ENCODE results near the gene KLC1.
"Not testable (repeated sequence)": the region's sequence is repeated elsewhere in the genome, so short reads cannot be mapped to it uniquely, and the experiment has no call there.

KLC1 gene

GRCh38 chr14:103663506-103663905, 34.5 kb downstream of the KLC1 start:
- no peak for DNase-seq

DNA sequence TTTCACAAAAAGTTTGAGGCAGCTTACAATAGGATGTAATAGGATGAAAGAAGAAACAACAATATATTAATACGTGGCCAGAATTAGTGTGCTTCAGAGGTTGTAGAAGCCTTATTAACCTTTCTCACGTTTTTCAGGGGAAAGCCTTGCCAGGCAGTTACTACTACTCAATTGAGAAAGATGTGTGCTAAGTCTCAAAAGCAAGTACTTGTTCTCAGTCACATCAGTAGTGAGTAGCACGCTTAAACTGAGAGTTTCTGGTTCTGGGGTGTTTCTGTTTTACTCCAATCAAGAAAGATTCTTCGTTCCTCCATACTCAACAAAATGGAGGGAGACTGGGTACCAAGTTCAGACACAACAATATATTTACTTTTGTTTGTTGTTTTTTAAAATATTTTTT, 38.7 kb downstream of the KLC1 start:
- DNase-seq: peak; percentile 30

GRCh38 chr14:103668117-103668516, 39.1 kb downstream of the KLC1 start:
- DNase-seq: no peak

DNA sequence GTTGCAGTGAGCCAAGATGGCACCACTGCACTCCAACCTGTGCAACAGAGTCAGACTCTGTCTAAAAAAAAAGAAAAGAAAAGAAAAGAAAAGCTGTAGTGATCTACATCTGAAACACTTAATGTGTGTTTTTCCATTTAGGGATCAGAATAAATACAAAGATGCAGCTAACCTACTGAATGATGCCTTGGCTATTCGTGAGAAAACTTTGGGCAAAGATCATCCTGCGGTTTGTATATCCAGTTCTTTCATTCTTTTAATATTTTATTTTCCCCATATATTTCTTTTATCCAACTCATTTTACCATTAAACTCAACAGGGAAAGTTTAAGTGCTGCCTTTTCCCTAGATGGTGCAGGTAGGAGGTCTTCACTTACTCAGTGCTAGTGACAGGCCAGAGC, 40.4 kb downstream of the KLC1 start:
- no peak for DNase-seq

- DNase-seq: no peak
These were observed 42.9 kb downstream of the KLC1 start for GRCh38 chr14:103671911-103672310.

GRCh38 chr14:103675957-103676356, 46.9 kb downstream of the KLC1 start:
- DNase-seq: no peak

GRCh38 chr14:103676881-103677675, 48.1 kb downstream of the KLC1 start:
- DNase-seq: no peak

DNA sequence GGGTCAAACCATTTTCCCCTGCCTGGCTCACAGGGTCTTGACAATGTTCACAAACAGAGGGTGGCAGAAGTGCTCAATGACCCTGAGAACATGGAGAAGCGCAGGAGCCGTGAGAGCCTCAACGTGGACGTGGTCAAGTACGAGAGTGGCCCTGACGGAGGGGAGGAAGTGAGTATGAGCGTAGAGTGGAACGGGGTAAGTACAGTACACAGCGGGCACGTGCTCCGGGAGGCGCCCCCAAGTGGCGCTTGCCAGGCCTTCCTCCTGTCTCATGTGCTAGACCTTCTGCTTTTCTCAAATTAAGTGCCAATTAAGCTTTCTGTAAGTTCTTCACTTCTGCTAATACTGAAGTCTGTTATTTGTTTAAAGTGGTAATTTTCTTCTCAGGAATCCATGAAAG, 50.3 kb downstream of the KLC1 start:
- peak; percentile 47 for DNase-seq

DNA sequence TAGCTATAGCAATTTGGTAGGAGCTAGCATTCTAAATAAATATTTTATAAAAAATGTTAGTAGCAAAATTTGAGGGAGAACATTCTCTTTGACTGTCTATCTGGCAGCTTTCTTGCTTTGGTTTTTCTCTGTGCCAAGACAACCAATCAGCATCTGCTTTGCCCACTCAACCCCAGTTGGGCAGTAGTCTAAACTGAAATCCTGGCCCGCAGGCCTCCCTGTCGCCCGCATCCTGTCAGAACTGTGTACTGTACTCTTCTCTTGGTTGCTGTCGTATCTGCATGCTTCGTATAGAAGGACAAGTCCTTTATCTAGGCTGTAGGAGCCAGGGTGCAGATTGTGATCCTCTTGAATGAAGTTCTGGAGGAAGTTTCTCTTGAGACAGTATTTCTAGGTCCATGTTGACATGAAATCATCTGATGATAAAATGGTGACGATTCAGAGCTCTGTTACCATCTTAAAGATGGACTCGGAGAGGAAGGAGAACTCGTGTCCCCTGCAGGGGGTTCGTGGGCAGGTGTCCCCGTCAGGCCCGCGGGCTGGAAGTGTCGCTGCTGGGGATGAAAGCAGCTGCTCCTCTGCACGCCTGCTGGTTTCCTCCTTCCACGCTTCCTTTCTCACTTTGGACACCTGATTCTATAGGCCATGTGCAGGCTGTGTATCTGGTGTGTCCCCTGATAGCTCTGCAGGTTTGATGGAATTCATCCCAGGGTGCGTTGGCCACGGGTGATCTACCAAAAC, 51.6 kb downstream of the KLC1 start:
- no peak for DNase-seq

DNA sequence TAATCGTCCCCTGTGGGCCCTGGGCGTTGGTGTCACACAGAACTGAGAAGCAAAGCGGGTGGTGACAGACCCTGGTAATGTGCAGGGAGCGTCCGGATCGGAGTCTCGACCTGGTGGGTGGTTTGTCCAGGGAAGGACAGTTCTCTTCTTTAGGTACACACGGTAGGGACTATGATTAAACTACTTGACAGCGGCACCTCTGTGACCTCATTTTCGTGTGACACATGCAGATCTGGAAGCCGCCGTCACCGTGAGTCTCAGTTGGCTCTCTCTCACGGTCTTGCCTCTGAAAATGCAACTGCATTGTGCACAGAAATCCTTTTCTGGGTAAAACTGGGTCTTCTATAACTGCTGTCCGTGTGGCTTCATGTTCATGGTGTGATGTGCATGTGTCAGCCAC, 54.1 kb downstream of the KLC1 start:
- DNase-seq: no peak

DNA sequence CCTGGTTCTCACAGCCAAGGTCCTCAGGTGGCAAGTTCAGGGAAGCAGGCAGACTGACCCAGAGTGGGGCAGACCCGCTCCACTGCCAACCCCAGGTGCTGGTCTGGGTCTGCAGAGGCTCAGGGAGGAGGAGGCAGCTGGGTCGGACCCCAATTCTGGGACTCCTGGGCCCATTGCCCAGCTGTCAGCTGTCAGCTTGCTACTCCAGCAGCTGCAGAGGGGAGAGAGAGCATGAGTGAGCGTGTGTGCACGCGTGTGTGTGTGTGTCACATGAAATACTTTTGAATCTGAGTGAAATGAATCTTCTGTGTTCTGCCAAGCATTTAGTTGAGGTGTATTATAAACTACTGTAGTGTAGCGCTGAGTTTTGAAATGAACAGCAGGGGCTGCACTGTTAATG, 55.5 kb downstream of the KLC1 start:
- no peak for DNase-seq

GRCh38 chr14:103684871-103685270, 55.9 kb downstream of the KLC1 start:
- DNase-seq: no peak

DNA sequence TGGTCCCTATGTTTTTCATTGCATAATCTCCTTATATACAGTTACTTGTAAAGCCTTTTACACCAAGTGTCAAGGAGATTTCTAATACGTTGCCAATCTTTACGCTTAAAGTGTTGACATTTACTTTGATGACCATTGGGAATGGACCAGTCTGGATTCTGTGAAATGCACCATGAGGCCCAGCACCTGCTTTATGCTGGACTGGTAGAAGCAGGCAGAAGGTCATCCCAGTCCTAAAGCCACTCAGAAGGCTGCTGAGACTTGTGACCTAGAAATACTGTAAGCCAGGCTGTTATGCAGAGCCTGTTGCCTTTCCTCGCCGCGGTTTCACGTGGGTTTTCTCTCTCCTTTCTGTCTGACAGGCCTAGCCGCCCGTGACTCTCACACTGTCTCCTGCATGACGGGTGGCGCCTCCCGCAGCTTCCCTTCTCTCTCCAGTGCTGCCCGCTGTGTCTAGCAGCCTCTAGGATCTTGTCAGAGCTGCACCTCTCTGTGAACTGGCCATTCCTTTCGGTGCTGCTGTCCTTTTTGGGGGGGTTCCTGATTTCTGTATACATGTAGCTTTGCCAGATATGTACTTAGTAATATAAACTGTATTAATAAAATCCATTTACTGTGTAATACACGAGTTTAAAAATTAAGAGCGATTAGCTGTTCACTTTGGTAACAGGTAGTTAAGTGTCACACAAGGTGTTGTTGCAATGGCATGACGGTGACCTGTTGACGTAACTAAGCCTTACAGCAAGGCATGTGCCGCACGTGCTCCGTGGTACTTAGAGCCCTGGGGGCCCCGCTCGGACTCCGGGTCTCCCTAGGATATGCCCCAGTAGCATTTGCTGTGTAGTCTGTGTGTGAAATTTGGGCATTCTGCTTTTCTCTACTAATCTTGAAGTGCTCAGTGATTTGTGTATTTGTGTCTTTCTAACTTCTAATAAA, 56.5 kb downstream of the KLC1 start:
- no peak for DNase-seq

DNA sequence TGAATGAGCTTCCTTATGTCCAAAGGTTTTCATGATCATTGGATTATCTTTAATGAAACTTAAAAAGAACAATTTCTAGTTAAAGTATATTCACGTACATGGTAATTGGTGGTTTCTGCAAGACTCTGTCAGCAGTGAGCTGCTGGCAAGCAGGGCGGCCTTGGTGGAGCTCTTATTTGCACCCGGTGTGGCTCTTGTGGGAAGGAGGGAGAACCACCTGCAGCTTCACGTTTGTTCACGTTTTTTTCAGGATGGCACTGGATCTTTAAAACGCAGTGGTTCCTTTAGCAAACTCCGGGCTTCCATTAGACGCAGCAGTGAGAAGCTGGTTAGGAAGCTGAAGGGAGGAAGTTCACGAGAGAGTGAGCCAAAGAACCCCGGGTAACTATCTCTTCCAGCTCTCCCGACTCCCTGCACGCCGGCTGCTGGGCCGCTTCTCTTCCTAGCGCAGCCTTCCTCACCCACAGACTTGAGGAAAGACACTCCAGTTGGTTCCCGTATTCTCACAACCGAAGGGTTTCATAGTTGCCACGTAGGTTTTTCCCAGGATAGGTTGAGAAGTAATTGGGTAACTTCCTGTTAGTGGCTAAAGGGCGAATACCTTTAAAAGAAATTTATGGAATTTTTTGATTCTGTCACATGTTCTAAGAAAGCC, 57.9 kb downstream of the KLC1 start:
- DNase-seq: no peak

DNA sequence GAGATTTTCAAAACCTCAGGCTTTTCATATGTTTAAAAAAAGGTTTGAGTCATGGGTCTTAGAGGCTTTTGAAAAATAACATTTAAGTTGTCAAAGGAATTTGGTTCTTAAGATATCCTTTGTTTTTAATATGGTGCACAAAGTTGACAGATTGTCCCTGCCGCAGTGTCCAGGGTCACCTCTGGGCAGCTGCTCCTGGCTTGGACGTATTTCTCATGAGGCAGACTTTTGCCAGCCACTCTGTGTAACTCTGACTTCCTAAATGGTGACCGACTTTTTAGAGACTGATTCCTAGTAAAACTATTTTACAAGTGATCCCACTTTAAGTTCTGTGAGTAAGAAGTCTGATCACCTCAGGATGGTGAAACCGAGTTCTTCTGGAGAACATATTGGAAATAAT, 58.7 kb downstream of the KLC1 start:
- DNase-seq: no peak

- DNase-seq: no peak
These were observed 59.4 kb downstream of the KLC1 start for GRCh38 chr14:103688441-103688840.

- DNase-seq: no peak
These were observed 60.2 kb downstream of the KLC1 start for GRCh38 chr14:103688906-103689902.

DNA sequence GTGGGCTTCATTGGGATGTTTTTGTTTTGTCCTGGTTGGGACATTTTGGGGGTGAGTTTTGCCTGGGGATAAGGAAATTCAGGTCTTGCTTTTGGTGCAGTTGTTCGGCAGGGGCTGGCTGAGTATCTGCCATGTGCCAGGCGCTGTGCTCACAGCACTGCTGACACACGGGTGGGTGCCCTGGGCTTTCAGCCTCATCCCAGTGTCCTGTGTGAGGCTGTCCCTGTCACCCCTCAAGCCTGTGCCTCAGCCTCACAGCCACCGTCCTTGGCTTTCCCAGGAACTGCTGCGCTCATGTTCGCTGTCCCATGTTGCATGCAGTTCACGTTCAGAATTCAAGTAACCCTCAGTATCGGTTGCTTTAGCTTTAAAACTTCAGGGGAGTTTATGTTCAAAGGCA, 61.3 kb downstream of the KLC1 start:
- no peak for DNase-seq

DNA sequence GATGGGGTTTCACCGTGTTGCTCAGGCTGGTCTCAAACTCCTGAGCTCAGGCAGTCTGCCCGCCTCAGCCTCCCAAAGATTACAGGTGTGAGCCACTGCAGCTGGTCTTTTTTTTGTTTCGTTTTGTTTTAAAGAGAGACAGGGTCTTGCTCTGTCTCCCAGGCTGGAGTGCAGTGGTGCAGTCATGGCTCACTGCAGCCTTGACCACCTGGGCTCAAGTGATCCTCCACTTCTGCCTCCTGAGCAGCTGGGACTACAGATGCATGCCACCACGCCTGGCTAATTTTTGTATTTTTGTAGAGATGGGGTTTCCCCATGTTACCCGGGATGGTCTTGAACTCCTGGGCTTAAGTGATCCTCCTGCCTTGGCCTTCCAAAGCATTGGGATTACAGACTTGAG, 62.6 kb downstream of the KLC1 start:
- not testable (repeated sequence) for DNase-seq

DNA sequence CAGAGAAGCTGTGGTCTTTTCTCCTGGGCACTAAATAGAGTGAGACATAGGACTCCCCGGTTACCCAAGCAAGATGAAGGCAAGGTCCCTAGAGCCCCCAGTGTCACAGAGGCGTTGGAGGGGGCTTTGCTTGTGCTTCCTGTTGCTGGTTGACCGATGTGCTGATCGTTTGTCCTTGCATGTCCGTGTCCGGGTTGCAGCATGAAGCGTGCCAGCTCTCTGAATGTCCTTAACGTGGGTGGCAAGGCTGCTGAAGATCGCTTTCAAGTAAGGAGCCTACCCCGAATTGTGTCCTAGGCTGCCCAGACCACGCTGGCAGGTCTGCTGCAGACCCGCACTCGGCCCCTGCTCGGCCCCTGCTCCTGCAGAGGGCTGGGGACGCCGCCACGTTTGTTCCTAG, 63.1 kb downstream of the KLC1 start:
- no peak for DNase-seq

DNA sequence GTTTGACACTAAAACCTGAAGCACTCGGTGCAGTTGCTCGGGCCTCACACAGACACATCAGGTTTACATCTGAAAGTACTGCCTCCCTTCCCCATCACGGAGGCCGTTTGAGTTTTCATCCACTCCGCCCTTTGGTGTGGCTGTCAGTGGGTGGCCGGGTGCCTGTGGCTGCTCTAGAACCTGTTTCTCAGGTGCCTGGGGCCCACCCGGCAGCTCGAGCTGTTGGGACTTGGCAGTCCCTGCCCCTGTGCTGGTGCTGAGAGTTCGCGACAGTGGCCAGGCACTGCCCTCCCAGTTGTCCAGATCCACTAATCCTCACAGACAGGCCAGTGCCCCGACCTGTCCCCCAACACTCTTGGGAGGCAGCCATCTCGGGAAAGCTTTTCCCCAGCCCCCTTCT, 63.9 kb downstream of the KLC1 start:
- DNase-seq: no peak

DNA sequence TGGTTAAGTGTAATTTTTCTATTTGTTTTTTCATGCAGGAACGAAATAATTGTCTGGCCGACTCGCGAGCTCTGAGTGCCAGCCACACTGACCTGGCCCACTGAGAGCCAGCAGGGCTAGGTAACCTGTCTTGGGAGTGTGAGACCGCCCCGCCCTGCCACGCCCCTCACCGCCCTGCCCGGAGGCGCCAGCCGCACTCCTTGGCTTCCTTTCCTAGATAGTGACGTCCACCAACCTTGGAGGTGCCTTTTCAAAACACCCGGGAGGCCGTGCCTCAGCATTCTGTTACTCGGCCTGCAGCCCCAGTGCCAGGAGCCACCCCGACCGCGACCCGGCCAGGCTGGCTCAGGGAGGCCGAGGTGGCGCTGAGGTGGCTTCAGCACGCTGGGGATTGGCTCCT, 64.5 kb downstream of the KLC1 start:
- no peak for DNase-seq
